Spleen (tissue), 7 donors: Measurements from ENCODE around the gene SNED1.

Source experiments
- CTCF ChIP-seq, 11 experiments: fragments of 200-600 bp in 7 of 11; fragments of 450-650 bp in 4 of 11; sonication (generic) in 4 of 11; IDR thresholded peaks in 8 of 11; conservative IDR thresholded peaks in 3 of 11; 1 replicate in 7 of 11; 2 replicates in 4 of 11; pipeline versions ENCODE4 v1.4.0 to v1.8.0; 2016 to 2021; ENCODE audit warnings: antibody characterized with exemption in 11 of 11, inconsistent platforms in 4 of 11, mild to moderate bottlenecking in 1 of 11
- POLR2A ChIP-seq, 3 donors: fragments of 450-650 bp; IDR thresholded peaks; one replicate each; pipeline ENCODE4 v1.5.1; 2017; ENCODE audit warnings: antibody characterized with exemption in 3 of 3, mild to moderate bottlenecking in 1 of 3
- POLR2AphosphoS5 ChIP-seq, 3 donors: sonication (generic); formaldehyde crosslinking; IDR thresholded peaks; one replicate each; pipeline ENCODE4 v1.5.1; 2017; ENCODE audit warnings: antibody characterized with exemption in 3 of 3
- donor health status: DM: no; HTN: no; CAD: no; lungs with moderate emphysema.
- donor health status: DM: no; HTN: no; CAD: no.
- donor health status: DM: no; HTN: no; CAD: no.

DNA sequence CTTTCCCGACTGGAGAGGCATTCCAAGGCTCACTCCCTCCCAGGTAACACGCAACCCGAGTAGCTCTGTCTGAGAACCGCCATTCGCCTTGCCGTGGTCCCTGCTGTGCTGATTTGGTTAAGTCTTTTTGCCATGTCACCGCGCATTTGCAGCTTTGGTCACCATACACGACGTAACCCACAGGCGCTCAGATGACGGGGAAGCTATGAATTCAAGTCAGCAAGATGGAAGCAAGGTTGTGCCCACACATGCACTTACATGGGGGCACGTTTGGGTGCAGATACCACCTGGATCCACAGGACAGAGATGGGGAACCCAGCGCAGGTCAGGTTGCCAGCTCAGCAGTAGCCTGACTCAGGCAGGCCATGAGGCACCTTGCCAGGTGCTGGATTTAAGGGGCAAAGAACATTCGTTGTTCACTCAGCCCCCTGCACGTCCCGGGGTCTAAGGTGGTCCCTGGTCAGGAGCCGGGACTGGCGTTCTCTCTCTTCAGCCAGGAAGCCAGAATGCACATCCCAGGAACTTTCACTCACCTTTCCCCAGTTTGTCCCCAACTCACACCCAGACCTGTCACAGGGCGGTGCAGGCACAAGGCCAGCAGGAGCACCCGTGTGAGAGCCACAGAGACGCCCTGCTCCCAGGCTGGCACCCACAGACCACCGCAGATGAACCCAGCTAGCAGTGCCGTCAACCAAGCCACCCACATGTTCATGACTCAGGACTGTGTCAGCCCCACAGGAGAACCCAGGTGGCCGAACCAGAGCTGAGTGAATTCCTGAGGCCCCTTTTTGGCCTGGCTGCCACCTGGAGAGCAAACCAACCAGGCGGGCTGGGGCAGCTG, 19.9 kb downstream of the SNED1 start:
- TF ChIP-seq CTCF (IDR thresholded peaks at IDR 0.05 in 8 of 11, conservative IDR thresholded peaks at IDR 0.05 in 3 of 11) (no peak), POLR2A (IDR thresholded peaks at IDR 0.05) (no peak), POLR2AphosphoS5 (IDR thresholded peaks at IDR 0.05) (peak in 1 of 3 donors; percentile 7)
